Testis (tissue), 3 donors: ENCODE measurements around the gene DAB2IP. TPM values are rescaled to one million over a fixed set of nuclear protein-coding genes. Genes with fewer than 3 reads are reported as not detected.
"Not testable (repeated sequence)": the region's sequence is repeated elsewhere in the genome, so short reads cannot be mapped to it uniquely, and the experiment has no call there.

Experiments
- DNase-seq: peaks from one replicate; pipeline ENCODE4 v3.0.0-alpha.2; 2019
- H3K27ac ChIP-seq, 2 donors: fragments of 200-600 bp; sonication (generic); one replicate each; pipeline ENCODE4 v1.5.1; 2019
- H3K27me3 ChIP-seq: fragments of 200-600 bp; sonication (generic); one replicate; pipeline ENCODE4 v1.5.1; 2019
- H3K36me3 ChIP-seq: fragments of 200-600 bp; sonication (generic); one replicate; pipeline ENCODE4 v1.5.1; 2017; ENCODE audit warnings: low read depth; ENCODE audit errors: missing control alignments
- H3K4me1 ChIP-seq: fragments of 200-600 bp; sonication (generic); one replicate; pipeline ENCODE4 v1.5.1; 2019
- H3K4me3 ChIP-seq, 2 donors: fragments of 200-600 bp; sonication (generic); one replicate each; pipeline ENCODE4 v1.5.1; 2017 to 2019
- H3K9me3 ChIP-seq: fragments of 200-600 bp; sonication (generic); one replicate; pipeline ENCODE4 v1.5.1; 2017
- CTCF ChIP-seq, 3 experiments: fragments of 450-650 bp in 2 of 3; fragments of 200-600 bp in 1 of 3; sonication (generic) in 1 of 3; IDR thresholded peaks; one replicate each; pipeline ENCODE4 v1.5.1; 2016 to 2019; ENCODE audit warnings: antibody characterized with exemption in 3 of 3, mild to moderate bottlenecking in 2 of 3, moderate library complexity in 1 of 3
- POLR2A ChIP-seq: fragments of 450-650 bp; IDR thresholded peaks from one replicate; pipeline ENCODE4 v1.6.1; 2017; ENCODE audit warnings: antibody characterized with exemption, mild to moderate bottlenecking, moderate library complexity
- WGBS, 2 donors: methylation state at CpG; one replicate each; pipeline ENCODE4 v1.1.5; 2018; 5-methylcytosine and 5-hydroxymethylcytosine counted together
- intact Hi-C: fragments of 100-400 bp; cut with DNase I; formaldehyde crosslinking; loops from one replicate; pipeline ENCODE4 v1.15.1; 2023; ENCODE audit warnings: low total_unique reads
- polyA plus RNA-seq: library from polyadenylated mRNA; stranded (reverse); fragments of 350-450 nt; fragmentation: Illumina TruSeq; extraction: RNeasy Lipid Tissue Mini Kit (QIAGEN cat#74804); gene quantifications from one replicate; pipeline ENCODE4 v1.2.3, GENCODE V29; 2014; ENCODE audit warnings: low read depth, low replicate concordance; ENCODE audit not compliant: insufficient read depth
- total RNA-seq, 2 donors: library from RNA; depleted of rRNA; stranded (reverse); fragments of >200 nt; gene quantifications; one replicate each; pipeline ENCODE4 v1.2.3, GENCODE V29; 2016

DAB2IP gene
- total and polyA plus RNA-seq, 3 donors from 2014 or later = 57.7 to 136 (median 102) TPM

- no peaks in the 10 kb centered on the region for H3K36me3 ChIP-seq
- no peaks in the 10 kb centered on the region for H3K9me3 ChIP-seq
- no peaks in the 10 kb centered on the region for H3K27me3 ChIP-seq
- no peak overlapping the region for H3K4me3 ChIP-seq
- WGBS, 2 donors = 96 to 98% methylated on average over 2 of the region's 2 CpGs
- no peak overlapping the region for H3K27ac ChIP-seq
- intact Hi-C loops = no loop called here
- DNase-seq = no peak
- H3K4me1 ChIP-seq = peaks cover 8% of the 10 kb centered on the region
- TF ChIP-seq POLR2A (no peak), CTCF (IDR thresholded peaks at IDR 0.05) (no peak)
Observed at GRCh38 chr9:121641224-121641611, 10.2 kb upstream of the DAB2IP start.

GRCh38 chr9:121642758-121643157 is 8.7 kb upstream of the DAB2IP start:
- WGBS, 2 donors = 84 to 91% methylated on average over 3 of the region's 3 CpGs
- H3K9me3 ChIP-seq = no peaks in the 10 kb centered on the region
- intact Hi-C loops = no loop called here
- H3K4me1 ChIP-seq = peaks cover 3% of the 10 kb centered on the region
- no peak for DNase-seq
- no peak overlapping the region for H3K27ac ChIP-seq
- TF ChIP-seq CTCF (IDR thresholded peaks at IDR 0.05) (no peak), POLR2A (no peak)
- H3K27me3 ChIP-seq = no peaks in the 10 kb centered on the region
- no peak overlapping the region for H3K4me3 ChIP-seq
- H3K36me3 ChIP-seq = no peaks in the 10 kb centered on the region

- intact Hi-C loops = no loop called here
- no peaks in the 10 kb centered on the region for H3K27me3 ChIP-seq
- H3K36me3 ChIP-seq = no peaks in the 10 kb centered on the region
- no peaks in the 10 kb centered on the region for H3K9me3 ChIP-seq
- TF ChIP-seq POLR2A = no peak
- TF ChIP-seq CTCF (IDR thresholded peaks at IDR 0.05) = no peak
- H3K27ac ChIP-seq = no peak overlapping the region
- peaks cover 3% of the 10 kb centered on the region for H3K4me1 ChIP-seq
- no peak overlapping the region for H3K4me3 ChIP-seq
- WGBS, 2 donors = 88 to 93% methylated on average over 3 of the region's 3 CpGs
- DNase-seq = no peak
Observed at GRCh38 chr9:121643473-121643872, 8.0 kb upstream of the DAB2IP start.

- intact Hi-C loops, H3K9me3 ChIP-seq, H3K4me1 ChIP-seq, H3K4me3 ChIP-seq, H3K36me3 ChIP-seq, H3K27ac ChIP-seq, H3K27me3 ChIP-seq, DNase-seq: not testable (repeated sequence)
- WGBS, 2 donors = 88 to 95% methylated on average over 10 of the region's 10 CpGs
Observed at GRCh38 chr9:121644040-121644439, 7.4 kb upstream of the DAB2IP start.

GRCh38 chr9:121645003-121645402 is 6.4 kb upstream of the DAB2IP start:
- TF ChIP-seq CTCF (IDR thresholded peaks at IDR 0.05) (no peak), POLR2A (no peak)
- no peaks in the 10 kb centered on the region for H3K9me3 ChIP-seq
- intact Hi-C loops = no loop called here
- H3K4me3 ChIP-seq = no peak overlapping the region
- no peaks in the 10 kb centered on the region for H3K27me3 ChIP-seq
- H3K27ac ChIP-seq = no peak overlapping the region
- DNase-seq = no peak
- 48 to 49% methylated on average over 4 of the region's 4 CpGs for WGBS, 2 donors
- no peaks in the 10 kb centered on the region for H3K36me3 ChIP-seq
- peaks cover 4% of the 10 kb centered on the region for H3K4me1 ChIP-seq
